HAP-1 (cell line): Measurements from ENCODE around the gene GALNT9.
"Not testable (repeated sequence)": the region's sequence is repeated elsewhere in the genome, so short reads cannot be mapped to it uniquely, and the experiment has no call there.

Experiments used
- DNase-seq, 2 experiments: peaks; one replicate each; pipeline ENCODE4 v3.0.0-alpha.2; 2016 to 2020; ENCODE audit warnings: low spot score in 2 of 2
- H3K27me3 ChIP-seq: fragments of 250-450 bp; sonication (Bioruptor Pico); 2 replicates; pipeline ENCODE4 v1.5.1; 2020; ENCODE audit warnings: low read depth, mild to moderate bottlenecking, moderate library complexity
- H3K36me3 ChIP-seq: fragments of 250-450 bp; sonication (Bioruptor Pico); replicated peaks from 2 replicates; pipeline ENCODE4 v1.5.1; 2020; ENCODE audit warnings: mild to moderate bottlenecking
- H3K4me1 ChIP-seq: fragments of 250-450 bp; sonication (Bioruptor Pico); 2 replicates; pipeline ENCODE4 v1.5.1; 2020; ENCODE audit warnings: mild to moderate bottlenecking
- H3K4me3 ChIP-seq: fragments of 250-450 bp; sonication (Bioruptor Pico); 2 replicates; pipeline ENCODE4 v1.5.1; 2020; ENCODE audit warnings: mild to moderate bottlenecking, moderate library complexity
- H3K9me3 ChIP-seq: fragments of 250-450 bp; sonication (Bioruptor Pico); 2 replicates; pipeline ENCODE4 v1.5.1; 2020; ENCODE audit warnings: mild to moderate bottlenecking, moderate library complexity
- in situ Hi-C: fragments of 300-500 bp; cut with MboI; formaldehyde crosslinking; loops from 3 replicates; pipeline ENCODE4 v1.14.3; 2020; ENCODE audit warnings: low sequenced_read_pairs, inconsistent platforms, mixed read lengths

Gene GALNT9

GRCh38 chr12:132311201-132311915 is 18.0 kb downstream of the GALNT9 start:
- H3K36me3 ChIP-seq = no peaks in the 10 kb centered on the region
- DNase-seq = no peak
- H3K27me3 ChIP-seq = no peaks in the 10 kb centered on the region; the same call in 1 of the 2 replicates
- H3K4me3 ChIP-seq = no peak overlapping the region
- in situ Hi-C loops = no loop called here
- H3K4me1 ChIP-seq = no peaks in the 10 kb centered on the region
- no peaks in the 10 kb centered on the region for H3K9me3 ChIP-seq

GRCh38 chr12:132310181-132311040 is 19.0 kb downstream of the GALNT9 start:
- H3K9me3 ChIP-seq = no peaks in the 10 kb centered on the region
- in situ Hi-C loops = no loop called here
- no peaks in the 10 kb centered on the region; the same call in 1 of the 2 replicates for H3K27me3 ChIP-seq
- no peak for DNase-seq
- no peaks in the 10 kb centered on the region for H3K4me1 ChIP-seq
- H3K4me3 ChIP-seq = no peak overlapping the region
- no peaks in the 10 kb centered on the region for H3K36me3 ChIP-seq

- Histone ChIP-seq H3K27me3 (no peaks in the 10 kb centered on the region; the same call in 1 of the 2 replicates), H3K9me3 (no peaks in the 10 kb centered on the region), H3K36me3 (no peaks in the 10 kb centered on the region), H3K4me3 (no peak overlapping the region), H3K4me1 (no peaks in the 10 kb centered on the region)
- in situ Hi-C loops = no loop called here
- no peak for DNase-seq
Measured at GRCh38 chr12:132309596-132310086, 19.7 kb downstream of the GALNT9 start.

- H3K9me3 ChIP-seq = no peaks in the 10 kb centered on the region
- in situ Hi-C loops = no loop called here
- H3K4me1 ChIP-seq = no peaks in the 10 kb centered on the region
- H3K4me3 ChIP-seq = no peak overlapping the region
- H3K27me3 ChIP-seq = no peaks in the 10 kb centered on the region; the same call in 1 of the 2 replicates
- DNase-seq = no peak
- H3K36me3 ChIP-seq = no peaks in the 10 kb centered on the region
Measured at GRCh38 chr12:132308853-132309595, 20.4 kb downstream of the GALNT9 start.

GRCh38 chr12:132307976-132308852 is 21.2 kb downstream of the GALNT9 start:
- Histone ChIP-seq H3K9me3 (no peaks in the 10 kb centered on the region), H3K27me3 (no peaks in the 10 kb centered on the region; the same call in 1 of the 2 replicates), H3K4me1 (no peaks in the 10 kb centered on the region), H3K4me3 (no peak overlapping the region), H3K36me3 (no peaks in the 10 kb centered on the region)
- in situ Hi-C loops = no loop called here
- DNase-seq = no peak

GRCh38 chr12:132306885-132307191 is 22.6 kb downstream of the GALNT9 start:
- H3K4me1 ChIP-seq = no peaks in the 10 kb centered on the region
- H3K36me3 ChIP-seq = no peaks in the 10 kb centered on the region
- in situ Hi-C loops = no loop called here
- no peaks in the 10 kb centered on the region; the same call in 1 of the 2 replicates for H3K27me3 ChIP-seq
- DNase-seq = no peak
- no peak overlapping the region for H3K4me3 ChIP-seq
- no peaks in the 10 kb centered on the region for H3K9me3 ChIP-seq

- H3K4me3 ChIP-seq = no peak overlapping the region
- in situ Hi-C loops = no loop called here
- DNase-seq = no peak
- H3K36me3 ChIP-seq = no peaks in the 10 kb centered on the region
- no peaks in the 10 kb centered on the region for H3K4me1 ChIP-seq
- no peaks in the 10 kb centered on the region for H3K9me3 ChIP-seq
- no peaks in the 10 kb centered on the region; the same call in 1 of the 2 replicates for H3K27me3 ChIP-seq
Measured at GRCh38 chr12:132305991-132306884, 23.2 kb downstream of the GALNT9 start.

GRCh38 chr12:132305560-132305966 is 23.8 kb downstream of the GALNT9 start:
- H3K4me1 ChIP-seq = no peaks in the 10 kb centered on the region
- in situ Hi-C loops = no loop called here

GRCh38 chr12:132304866-132305265 is 24.5 kb downstream of the GALNT9 start:
- in situ Hi-C loops, H3K36me3 ChIP-seq, H3K27me3 ChIP-seq: not testable (repeated sequence)

More at GRCh38 chr12:132305560-132305966, 23.8 kb downstream of the GALNT9 start:
- no peak for DNase-seq
- Histone ChIP-seq H3K27me3 (no peaks in the 10 kb centered on the region; the same call in 1 of the 2 replicates), H3K9me3 (no peaks in the 10 kb centered on the region), H3K4me3 (no peak overlapping the region), H3K36me3 (no peaks in the 10 kb centered on the region)

GRCh38 chr12:132303853-132304373 is 25.5 kb downstream of the GALNT9 start:
- H3K27me3 ChIP-seq, DNase-seq, in situ Hi-C loops, H3K9me3 ChIP-seq, H3K4me1 ChIP-seq, H3K36me3 ChIP-seq, H3K4me3 ChIP-seq: not testable (repeated sequence)

More at GRCh38 chr12:132304866-132305265, 24.5 kb downstream of the GALNT9 start:
- not testable (repeated sequence) for DNase-seq, H3K4me1 ChIP-seq, H3K9me3 ChIP-seq, H3K4me3 ChIP-seq

GRCh38 chr12:132302466-132303358 is 26.7 kb downstream of the GALNT9 start:
- H3K36me3 ChIP-seq = no peaks in the 10 kb centered on the region
- no peaks in the 10 kb centered on the region; the same call in 1 of the 2 replicates for H3K27me3 ChIP-seq
- no peaks in the 10 kb centered on the region for H3K4me1 ChIP-seq
- H3K4me3 ChIP-seq = no peak overlapping the region
- in situ Hi-C loops = no loop called here
- DNase-seq = no peak
- no peaks in the 10 kb centered on the region for H3K9me3 ChIP-seq
